Panc1 (cell line): Measurements from ENCODE around the gene CPA2. TPM values are rescaled to one million over a fixed set of nuclear protein-coding genes. Genes with fewer than 3 reads are reported as not detected.

Source experiments
- ATAC-seq: fragments of 200-7000 bp; cut with Tn5 transposase; 2 replicates; pipeline ENCODE4 v1.9.1; 2020; ENCODE audit warnings: mild to moderate bottlenecking, moderate library complexity
- BruUV-seq: library from RNA; stranded (reverse); fragments of 400-500 nt; replicated peaks from 2 replicates; lab custom pipeline; 2021; lab: Mats Ljungman, UMichigan
- CTCF ChIA-PET: fragments of 300-600 bp; sonication (Branson Sonifier 250); formaldehyde crosslinking; loops from one replicate; lab custom pipeline; 2022; ENCODE audit warnings: antibody characterized with exemption; lab: Charles Lee
- POLR2A ChIA-PET: fragments of 300-600 bp; sonication (Branson Sonifier 250); formaldehyde crosslinking; loops from one replicate; lab custom pipeline; 2022; ENCODE audit warnings: antibody characterized with exemption; lab: Charles Lee
- DNase-seq: peaks from one replicate; pipeline ENCODE4 v3.0.0-alpha.2; 2010; ENCODE audit warnings: low read depth, low spot score
- H3K27ac ChIP-seq: 2 replicates; pipeline ENCODE4 v1.5.1; 2011; ENCODE audit warnings: mild to moderate bottlenecking, low read length, inconsistent platforms
- H3K27me3 ChIP-seq: fragments of 200-500 bp; sonication (Bioruptor generic); 2 replicates; pipeline ENCODE4 v1.6.0; 2014; ENCODE audit warnings: low read length, inconsistent platforms; ENCODE audit not compliant: control insufficient read depth, insufficient read depth
- H3K36me3 ChIP-seq: fragments of 200-500 bp; sonication (Bioruptor generic); 2 replicates; pipeline ENCODE4 v1.5.1; 2014; ENCODE audit warnings: inconsistent platforms, mild to moderate bottlenecking, low read length, moderate library complexity; ENCODE audit not compliant: control insufficient read depth, insufficient read depth
- H3K4me1 ChIP-seq: 2 replicates; pipeline ENCODE4 v1.5.1; 2011; ENCODE audit warnings: inconsistent platforms, mild to moderate bottlenecking, low read length, moderate library complexity; ENCODE audit not compliant: control insufficient read depth, insufficient read depth
- H3K4me3 ChIP-seq, 2 experiments: 2 replicates each; pipeline ENCODE4 v1.5.1; 2011 to 2012; ENCODE audit warnings: low read depth in 2 of 2, low read length in 2 of 2, mild to moderate bottlenecking in 2 of 2, inconsistent platforms in 1 of 2, moderate library complexity in 1 of 2
- H3K9me3 ChIP-seq: fragments of 200-500 bp; sonication (Bioruptor generic); 2 replicates; pipeline ENCODE4 v1.5.1; 2014; ENCODE audit warnings: low read depth, mild to moderate bottlenecking, inconsistent platforms, low read length, moderate library complexity; ENCODE audit not compliant: control insufficient read depth, insufficient read depth
- CTCF ChIP-seq: fragments of 450-650 bp; IDR thresholded peaks from 2 replicates; pipeline ENCODE4 v1.5.1; 2017; ENCODE audit warnings: mild to moderate bottlenecking
- POLR2AphosphoS5 ChIP-seq: IDR thresholded peaks from 2 replicates; pipeline ENCODE4 v1.6.1; 2012; ENCODE audit warnings: mild to moderate bottlenecking, low read depth, low read length, moderate library complexity
- REST ChIP-seq, 2 experiments: IDR thresholded peaks; 2 replicates each; pipeline ENCODE4 v1.6.1; 2011 to 2012; ENCODE audit warnings: low read depth in 2 of 2, control low read depth in 1 of 2, low read length in 1 of 2, mild to moderate bottlenecking in 1 of 2, moderate library complexity in 1 of 2; ENCODE audit not compliant: insufficient read depth in 1 of 2
- SIN3A ChIP-seq: IDR thresholded peaks from 2 replicates; pipeline ENCODE4 v1.6.1; 2012; ENCODE audit warnings: low read depth, mild to moderate bottlenecking, low read length, moderate library complexity, borderline replicate concordance; ENCODE audit not compliant: insufficient read depth
- TCF7L2 ChIP-seq: IDR thresholded peaks from 2 replicates; pipeline ENCODE4 v1.6.1; 2011; ENCODE audit warnings: mild to moderate bottlenecking, low read depth, low read length, inconsistent platforms
- in situ Hi-C: cut with HindIII; loops from 2 replicates; pipeline ENCODE4 v1.10.0; 2016; ENCODE audit warnings: low sequenced_read_pairs, low pct_unique_long_range_greater_than_20kb
- intact Hi-C: fragments of 100-400 bp; cut with micrococcal nuclease; formaldehyde crosslinking; loops from one replicate; pipeline ENCODE4 v1.10.0; 2022; ENCODE audit not compliant: unreplicated experiment
- total RNA-seq: library from RNA; stranded (reverse); gene quantifications from one replicate; pipeline ENCODE4 v1.2.1, GENCODE V29; 2021; ENCODE audit not compliant: unreplicated experiment

Gene CPA2
- total RNA-seq, 1 experiment from 2014 or later, result 0.87 TPM

GRCh38 chr7:130266961-130267321 lies 278 bp downstream of the CPA2 start:
- no peaks in the 10 kb centered on the region for H3K9me3 ChIP-seq
- no peaks in the 10 kb centered on the region for H3K27me3 ChIP-seq
- intact Hi-C loops, result no loop called here
- ChIA-PET CTCF (no interaction called here), POLR2A (no interaction called here)
- H3K27ac ChIP-seq, result no peak overlapping the region
- TF ChIP-seq CTCF (no peak), REST (IDR thresholded peaks at IDR 0.05; ENCODE audit: insufficient read depth in 1 of 2, low read depth in 2 of 2, low read length in 1 of 2) (no peak), TCF7L2 (no peak), SIN3A (no peak), POLR2AphosphoS5 (no peak)
- H3K4me3 ChIP-seq, result no peak overlapping the region
- ATAC-seq, result no peak
- H3K36me3 ChIP-seq, result no peaks in the 10 kb centered on the region
- no peaks in the 10 kb centered on the region for H3K4me1 ChIP-seq
- BruUV-seq, result no TSS peak
- no peak for DNase-seq
- in situ Hi-C loops, result no loop called here

- in situ Hi-C loops (no loop called here), intact Hi-C loops (no loop called here)
- Histone ChIP-seq H3K9me3 (no peaks in the 10 kb centered on the region), H3K4me1 (no peaks in the 10 kb centered on the region), H3K27ac (no peak overlapping the region), H3K36me3 (no peaks in the 10 kb centered on the region), H3K4me3 (no peak overlapping the region), H3K27me3 (no peaks in the 10 kb centered on the region)
- ChIA-PET CTCF (no interaction called here), POLR2A (no interaction called here)
- TF ChIP-seq TCF7L2 (no peak), POLR2AphosphoS5 (no peak), REST (IDR thresholded peaks at IDR 0.05; ENCODE audit: insufficient read depth in 1 of 2, low read depth in 2 of 2, low read length in 1 of 2) (no peak), SIN3A (no peak), CTCF (no peak)
- no TSS peak for BruUV-seq
- ATAC-seq (no peak), DNase-seq (no peak)
Measured at GRCh38 chr7:130268463-130269317, 2.0 kb downstream of the CPA2 start.
